Right atrium auricular region (tissue), 2 donors: ENCODE data around the gene EBF3. TPM values are rescaled to one million over a fixed set of nuclear protein-coding genes. Genes with fewer than 3 reads are reported as not detected.

Experiments
- DNase-seq: peaks from one replicate; pipeline ENCODE4 v3.0.0-alpha.2; 2019; ENCODE audit warnings: low spot score
- H3K27ac ChIP-seq, 2 donors: fragments of 200-600 bp; sonication (generic); 1 replicate in 1 of 2; 2 replicates in 1 of 2; pipeline ENCODE4 v1.5.1; 2016 to 2019
- H3K27me3 ChIP-seq, 2 donors: fragments of 200-600 bp; sonication (generic); one replicate each; pipeline versions ENCODE4 v1.5.1 to v1.6.0; 2017 to 2019
- H3K36me3 ChIP-seq: fragments of 200-600 bp; sonication (generic); one replicate; pipeline ENCODE4 v1.5.1; 2016
- H3K4me1 ChIP-seq, 2 donors: fragments of 200-600 bp; sonication (generic); one replicate each; pipeline versions ENCODE4 v1.5.1 to v1.6.0; 2017 to 2019
- H3K4me3 ChIP-seq, 2 donors: fragments of 200-600 bp; sonication (generic); 1 replicate in 1 of 2; 2 replicates in 1 of 2; pipeline ENCODE4 v1.5.1; 2017 to 2019; ENCODE audit warnings: mild to moderate bottlenecking in 1 of 2, moderate library complexity in 1 of 2
- H3K9me3 ChIP-seq, 2 donors: fragments of 200-600 bp; sonication (generic); one replicate each; pipeline ENCODE4 v1.5.1; 2019
- CTCF ChIP-seq, 2 donors: fragments of 200-600 bp; sonication (generic); IDR thresholded peaks; one replicate each; pipeline ENCODE4 v1.5.1; 2019; ENCODE audit warnings: antibody characterized with exemption in 2 of 2
- total RNA-seq, 2 donors: library from RNA; depleted of rRNA; stranded (reverse); fragments of >200 nt; gene quantifications; one replicate each; pipeline ENCODE4 v1.1.0, GENCODE V29; 2016

Gene EBF3
- total RNA-seq, 2 donors from 2014 or later: 5.8 to 6.9 TPM

GRCh38 chr10:129938460-129938859, 25.6 kb downstream of the EBF3 start:
- H3K4me1 ChIP-seq: peaks cover 0 to 44% of the 10 kb centered on the region in 2 donors
- no peak overlapping the region for H3K4me3 ChIP-seq
- no peaks in the 10 kb centered on the region for H3K27me3 ChIP-seq
- no peak overlapping the region for H3K27ac ChIP-seq
- DNase-seq: no peak
- no peak for TF ChIP-seq CTCF (IDR thresholded peaks at IDR 0.05)
- no peaks in the 10 kb centered on the region for H3K9me3 ChIP-seq
- no peaks in the 10 kb centered on the region for H3K36me3 ChIP-seq

DNA sequence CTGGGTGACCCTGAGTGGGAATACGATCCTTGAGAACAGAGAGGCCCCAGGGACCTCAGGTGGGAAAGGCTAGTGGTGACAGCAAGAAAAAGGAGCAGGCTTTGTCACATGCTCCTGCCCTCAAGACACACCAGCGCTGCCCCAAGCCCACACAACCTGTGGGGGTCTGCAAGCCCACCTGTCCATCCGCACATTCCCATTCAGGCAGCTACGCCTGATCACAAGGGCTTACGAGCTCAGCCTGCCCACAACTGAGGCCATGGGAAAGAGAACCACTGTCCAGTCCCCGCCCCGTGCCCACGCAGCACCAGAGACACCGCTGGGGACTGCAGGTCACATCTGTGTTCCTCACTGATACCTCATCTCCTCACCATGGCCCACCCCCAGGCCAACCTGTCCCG, 26.7 kb downstream of the EBF3 start:
- no peaks in the 10 kb centered on the region for H3K27me3 ChIP-seq
- DNase-seq: no peak
- H3K4me3 ChIP-seq: no peak overlapping the region
- H3K27ac ChIP-seq: no peak overlapping the region
- no peaks in the 10 kb centered on the region for H3K36me3 ChIP-seq
- no peaks in the 10 kb centered on the region for H3K9me3 ChIP-seq
- H3K4me1 ChIP-seq: peaks cover 0 to 37% of the 10 kb centered on the region in 2 donors
- TF ChIP-seq CTCF (IDR thresholded peaks at IDR 0.05): no peak

DNA sequence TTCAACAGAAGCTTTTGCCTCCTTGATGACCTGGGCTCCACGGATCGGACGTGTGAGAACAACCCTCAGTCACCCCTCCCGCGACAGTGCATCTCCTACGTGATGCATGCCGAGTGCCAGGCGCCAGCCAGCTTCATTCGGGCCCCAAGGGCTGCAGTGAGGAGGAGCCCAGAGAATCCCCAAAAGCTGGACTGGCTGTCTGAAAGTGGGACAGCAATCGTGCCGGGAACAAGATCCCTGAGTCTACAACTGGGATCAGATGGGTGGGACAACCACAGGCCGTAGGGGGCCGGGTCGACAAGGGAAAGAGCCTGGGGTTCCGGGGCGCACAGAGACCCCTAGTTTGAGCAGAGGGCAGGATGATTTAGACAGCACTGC, 27.2 kb downstream of the EBF3 start:
- TF ChIP-seq CTCF (IDR thresholded peaks at IDR 0.05): no peak
- DNase-seq: no peak
- H3K4me1 ChIP-seq: peaks cover 0 to 32% of the 10 kb centered on the region in 2 donors
- no peaks in the 10 kb centered on the region for H3K9me3 ChIP-seq
- H3K27me3 ChIP-seq: no peaks in the 10 kb centered on the region
- no peak overlapping the region for H3K4me3 ChIP-seq
- no peaks in the 10 kb centered on the region for H3K36me3 ChIP-seq
- no peak overlapping the region for H3K27ac ChIP-seq

GRCh38 chr10:129936266-129936922, 27.7 kb downstream of the EBF3 start:
- no peak for DNase-seq
- H3K4me3 ChIP-seq: no peak overlapping the region
- H3K27ac ChIP-seq: no peak overlapping the region
- no peaks in the 10 kb centered on the region for H3K27me3 ChIP-seq
- H3K9me3 ChIP-seq: no peaks in the 10 kb centered on the region
- TF ChIP-seq CTCF (IDR thresholded peaks at IDR 0.05): no peak
- no peaks in the 10 kb centered on the region for H3K36me3 ChIP-seq
- peaks cover 0 to 27% of the 10 kb centered on the region in 2 donors for H3K4me1 ChIP-seq

DNA sequence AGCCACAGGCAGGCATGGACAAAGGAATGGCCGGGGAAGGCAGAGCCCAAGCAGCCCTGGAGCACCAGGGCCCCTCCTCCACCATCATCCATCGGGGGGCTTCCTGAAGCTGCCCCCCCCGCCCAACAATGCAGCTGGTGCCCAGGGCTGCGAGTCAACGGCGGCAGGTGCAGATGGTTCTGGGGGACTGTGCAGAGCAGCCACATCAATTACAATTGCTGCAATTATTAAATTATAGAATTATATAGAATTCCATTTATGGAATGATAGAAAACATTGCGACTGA, 28.3 kb downstream of the EBF3 start:
- no peak for TF ChIP-seq CTCF (IDR thresholded peaks at IDR 0.05)
- Histone ChIP-seq H3K27me3 (no peaks in the 10 kb centered on the region), H3K36me3 (no peaks in the 10 kb centered on the region), H3K4me1 (peaks cover 0 to 27% of the 10 kb centered on the region in 2 donors), H3K4me3 (no peak overlapping the region), H3K27ac (no peak overlapping the region), H3K9me3 (no peaks in the 10 kb centered on the region)
- DNase-seq: no peak
